ENCODE results near the gene FRMD5. TPM values are rescaled to one million over a fixed set of nuclear protein-coding genes. Genes with fewer than 3 reads are reported as not detected.

The FRMD5 gene
- total and polyA plus RNA-seq, 7 donors, result 0.41 to 1.8 (median 0.92) TPM

DNA sequence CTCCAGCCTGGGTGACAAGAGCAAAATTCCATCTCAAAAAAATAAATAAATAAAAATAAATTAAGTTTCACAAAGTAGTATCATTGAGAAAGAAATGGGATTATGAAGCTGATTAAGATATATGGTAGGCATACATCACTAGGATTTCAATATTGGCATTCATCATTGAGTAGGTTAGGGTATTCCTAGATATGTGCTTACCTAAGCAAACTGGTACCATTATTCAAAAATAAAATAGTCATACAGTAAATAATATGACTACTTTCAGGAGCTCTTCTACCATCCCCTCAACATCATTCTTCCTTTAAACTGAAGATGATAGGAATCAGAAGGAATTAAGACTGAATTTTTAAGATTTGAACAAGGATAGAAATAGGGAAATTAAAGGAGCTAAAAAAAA, 66.6 kb downstream of the FRMD5 start:
- intact Hi-C loops (cut with DNase I), result no loop called here
- Histone ChIP-seq H3K27me3 (no peaks in the 10 kb centered on the region), H3K36me3 (no peaks in the 10 kb centered on the region), H3K4me3 (no peak overlapping the region), H3K27ac (no peak overlapping the region), H3K4me1 (no peaks in the 10 kb centered on the region), H3K9me3 (no peaks in the 10 kb centered on the region)
- no peak for DNase-seq
- TF ChIP-seq POLR2AphosphoS5 (IDR thresholded peaks at IDR 0.05) (no peak), POLR2A (IDR thresholded peaks at IDR 0.05) (no peak), EP300 (IDR thresholded peaks at IDR 0.05) (no peak)
- TF ChIP-seq, protein P1, sequence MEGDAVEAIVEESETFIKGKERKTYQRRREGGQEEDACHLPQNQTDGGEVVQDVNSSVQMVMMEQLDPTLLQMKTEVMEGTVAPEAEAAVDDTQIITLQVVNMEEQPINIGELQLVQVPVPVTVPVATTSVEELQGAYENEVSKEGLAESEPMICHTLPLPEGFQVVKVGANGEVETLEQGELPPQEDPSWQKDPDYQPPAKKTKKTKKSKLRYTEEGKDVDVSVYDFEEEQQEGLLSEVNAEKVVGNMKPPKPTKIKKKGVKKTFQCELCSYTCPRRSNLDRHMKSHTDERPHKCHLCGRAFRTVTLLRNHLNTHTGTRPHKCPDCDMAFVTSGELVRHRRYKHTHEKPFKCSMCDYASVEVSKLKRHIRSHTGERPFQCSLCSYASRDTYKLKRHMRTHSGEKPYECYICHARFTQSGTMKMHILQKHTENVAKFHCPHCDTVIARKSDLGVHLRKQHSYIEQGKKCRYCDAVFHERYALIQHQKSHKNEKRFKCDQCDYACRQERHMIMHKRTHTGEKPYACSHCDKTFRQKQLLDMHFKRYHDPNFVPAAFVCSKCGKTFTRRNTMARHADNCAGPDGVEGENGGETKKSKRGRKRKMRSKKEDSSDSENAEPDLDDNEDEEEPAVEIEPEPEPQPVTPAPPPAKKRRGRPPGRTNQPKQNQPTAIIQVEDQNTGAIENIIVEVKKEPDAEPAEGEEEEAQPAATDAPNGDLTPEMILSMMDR (IDR thresholded peaks at IDR 0.05), result no peak

DNA sequence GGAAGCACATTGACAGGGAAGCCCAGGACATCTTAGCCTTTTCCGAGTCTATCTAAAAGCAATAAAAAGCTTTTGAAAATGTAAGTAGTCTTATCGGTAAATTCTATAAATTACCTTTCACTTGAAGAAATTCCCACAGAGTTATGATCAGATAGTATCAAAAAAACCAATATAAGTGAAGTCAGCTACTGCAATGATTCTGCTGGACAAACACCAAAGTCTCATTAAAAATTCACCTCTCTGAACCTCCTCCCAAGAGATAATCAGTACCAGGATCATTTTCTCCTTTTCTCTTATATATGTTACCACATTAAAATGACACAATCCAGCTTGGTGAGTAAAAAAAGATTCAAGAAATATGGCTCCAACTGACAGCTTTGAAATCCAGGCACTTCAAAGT, 69.2 kb downstream of the FRMD5 start:
- TF ChIP-seq, protein P1 (IDR thresholded peaks at IDR 0.05), result no peak
- TF ChIP-seq POLR2A (IDR thresholded peaks at IDR 0.05), result no peak
- no peak for TF ChIP-seq POLR2AphosphoS5 (IDR thresholded peaks at IDR 0.05)
- no peak for TF ChIP-seq EP300 (IDR thresholded peaks at IDR 0.05)
- whole genome bisulfite sequencing, 2 donors, result 85 to 94% methylated on average over 2 of the region's 2 CpGs
- H3K9me3 ChIP-seq, result no peaks in the 10 kb centered on the region
- no peaks in the 10 kb centered on the region for H3K27me3 ChIP-seq
- intact Hi-C loops (cut with DNase I), result no loop called here
- no peak for DNase-seq
- no peaks in the 10 kb centered on the region for H3K4me1 ChIP-seq
- H3K4me3 ChIP-seq, result no peak overlapping the region
- no peak overlapping the region for H3K27ac ChIP-seq
- no peaks in the 10 kb centered on the region for H3K36me3 ChIP-seq

DNA sequence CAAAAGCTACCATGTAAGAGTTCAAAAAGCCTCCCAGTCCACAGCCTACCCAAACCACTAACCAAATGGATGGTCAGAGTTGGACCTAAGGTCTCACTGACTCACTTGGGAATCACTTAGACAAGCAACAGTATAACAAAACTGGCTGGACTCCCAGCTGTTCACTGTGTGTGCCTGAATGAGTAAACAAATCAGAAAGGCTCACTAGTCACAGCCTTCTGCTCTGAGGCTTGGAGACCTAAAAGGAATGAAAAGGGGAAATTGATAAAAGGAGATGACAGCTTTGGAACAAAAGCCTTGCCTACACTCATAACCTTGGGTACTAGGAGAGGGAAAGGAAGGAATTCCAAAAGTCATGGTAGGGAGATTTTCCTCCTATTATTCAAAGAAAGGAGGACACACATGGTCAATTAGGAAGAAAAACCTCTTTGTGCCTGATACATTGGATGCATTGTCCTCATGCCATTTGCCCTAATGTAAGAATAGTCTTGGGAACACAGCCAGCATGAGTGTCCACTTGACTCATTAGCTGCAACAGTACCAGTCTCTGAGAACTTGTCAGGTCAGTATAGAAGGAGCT, 92.3 kb downstream of the FRMD5 start:
- Histone ChIP-seq H3K27me3 (no peaks in the 10 kb centered on the region), H3K4me3 (no peak overlapping the region), H3K27ac (peak overlapping the region in 2 of 4 donors; percentile 0 to 26), H3K4me1 (peaks cover 0 to 18% (median 16%) of the 10 kb centered on the region in 4 donors), H3K36me3 (no peaks in the 10 kb centered on the region), H3K9me3 (no peaks in the 10 kb centered on the region)
- intact Hi-C loops (cut with DNase I), result no loop called here
- no peak for DNase-seq
- no peak for TF ChIP-seq POLR2AphosphoS5 (IDR thresholded peaks at IDR 0.05)
- TF ChIP-seq, protein P1 (IDR thresholded peaks at IDR 0.05), result no peak
- no peak for TF ChIP-seq POLR2A (IDR thresholded peaks at IDR 0.05)
- no peak for TF ChIP-seq EP300 (IDR thresholded peaks at IDR 0.05)

- TF ChIP-seq, protein P1 (IDR thresholded peaks at IDR 0.05), result no peak
- no peak for TF ChIP-seq POLR2A (IDR thresholded peaks at IDR 0.05)
- TF ChIP-seq POLR2AphosphoS5 (IDR thresholded peaks at IDR 0.05), result no peak
- TF ChIP-seq EP300 (IDR thresholded peaks at IDR 0.05), result no peak
- WGBS, 2 donors, result 85 to 94% methylated on average over 1 of the region's 1 CpG
- Histone ChIP-seq H3K27ac (peak overlapping the region in 2 of 4 donors; percentile 0), H3K4me1 (peaks cover 0 to 18% (median 16%) of the 10 kb centered on the region in 4 donors), H3K36me3 (no peaks in the 10 kb centered on the region), H3K9me3 (no peaks in the 10 kb centered on the region), H3K27me3 (no peaks in the 10 kb centered on the region), H3K4me3 (no peak overlapping the region)
- DNase-seq, result no peak
- intact Hi-C loops (cut with DNase I), result no loop called here
Observed at GRCh38 chr15:44101944-44102343, 93.1 kb downstream of the FRMD5 start.

DNA sequence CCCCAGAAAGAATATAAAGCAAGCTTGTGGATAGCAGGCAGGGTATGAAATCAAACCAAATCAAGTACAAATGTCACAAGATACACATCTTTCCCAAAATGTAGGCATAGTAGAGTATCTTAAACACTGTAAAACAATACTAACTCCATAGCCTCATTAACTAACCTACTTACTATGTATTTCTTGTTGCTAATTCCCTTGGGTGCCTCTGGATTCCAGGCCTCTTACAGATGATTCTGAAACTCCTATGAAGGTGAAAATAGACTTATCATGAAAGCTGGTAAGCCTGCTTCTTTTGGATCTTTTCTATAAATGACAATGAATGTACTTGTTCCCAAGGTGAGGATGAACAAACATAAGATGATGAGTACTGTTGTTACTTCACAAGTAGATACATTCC, 93.8 kb downstream of the FRMD5 start:
- TF ChIP-seq, protein P1 (IDR thresholded peaks at IDR 0.05), result no peak
- TF ChIP-seq EP300 (IDR thresholded peaks at IDR 0.05), result no peak
- intact Hi-C loops (cut with DNase I), result no loop called here

More for the DNA sequence above, 93.8 kb downstream of the FRMD5 start:
- Histone ChIP-seq H3K36me3 (no peaks in the 10 kb centered on the region), H3K27ac (no peak overlapping the region), H3K27me3 (no peaks in the 10 kb centered on the region), H3K4me1 (peaks cover 0 to 18% (median 16%) of the 10 kb centered on the region in 4 donors), H3K4me3 (no peak overlapping the region), H3K9me3 (no peaks in the 10 kb centered on the region)
- DNase-seq, result no peak

Measured in sigmoid colon (tissue), 7 donors.